Breast epithelium (tissue), 3 donors: ENCODE results near the gene CYSTM1.

Experiments
- POLR2A ChIP-seq: fragments of 450-650 bp; IDR thresholded peaks from one replicate; pipeline ENCODE4 v1.6.1; 2016; ENCODE audit warnings: antibody characterized with exemption, mild to moderate bottlenecking, moderate library complexity
- POLR2AphosphoS5 ChIP-seq, 3 donors: sonication (generic); formaldehyde crosslinking; IDR thresholded peaks; one replicate each; pipeline ENCODE4 v1.6.1; 2017; ENCODE audit warnings: antibody characterized with exemption in 3 of 3
- TF ChIP-seq, protein P1 (sequence below), 3 donors: fragments of 450-650 bp; IDR thresholded peaks; one replicate each; pipeline ENCODE4 v1.5.1; 2016 to 2017; ENCODE audit warnings: antibody characterized with exemption in 3 of 3, mild to moderate bottlenecking in 3 of 3, moderate library complexity in 3 of 3

DNA sequence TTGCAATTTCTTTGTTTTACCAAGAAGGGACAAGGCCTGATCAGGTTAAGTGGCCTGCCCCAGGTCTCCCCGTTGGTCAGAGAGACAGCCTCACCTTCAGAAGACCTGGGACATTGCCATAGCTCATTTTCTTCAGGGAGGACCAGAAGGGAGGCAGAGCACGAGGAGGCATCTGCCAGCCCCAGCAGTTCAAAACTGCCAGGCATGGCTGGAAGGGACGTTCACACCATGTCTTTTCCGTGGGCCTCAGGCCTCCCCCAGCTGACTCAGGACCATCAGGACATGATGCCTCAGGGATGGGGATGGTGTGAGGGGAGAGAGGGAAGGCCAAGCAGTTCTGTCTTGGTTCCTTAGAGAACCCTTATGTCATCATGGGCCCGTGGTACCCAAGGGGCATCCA is 32.7 kb upstream of the CYSTM1 start:
- TF ChIP-seq, protein P1, sequence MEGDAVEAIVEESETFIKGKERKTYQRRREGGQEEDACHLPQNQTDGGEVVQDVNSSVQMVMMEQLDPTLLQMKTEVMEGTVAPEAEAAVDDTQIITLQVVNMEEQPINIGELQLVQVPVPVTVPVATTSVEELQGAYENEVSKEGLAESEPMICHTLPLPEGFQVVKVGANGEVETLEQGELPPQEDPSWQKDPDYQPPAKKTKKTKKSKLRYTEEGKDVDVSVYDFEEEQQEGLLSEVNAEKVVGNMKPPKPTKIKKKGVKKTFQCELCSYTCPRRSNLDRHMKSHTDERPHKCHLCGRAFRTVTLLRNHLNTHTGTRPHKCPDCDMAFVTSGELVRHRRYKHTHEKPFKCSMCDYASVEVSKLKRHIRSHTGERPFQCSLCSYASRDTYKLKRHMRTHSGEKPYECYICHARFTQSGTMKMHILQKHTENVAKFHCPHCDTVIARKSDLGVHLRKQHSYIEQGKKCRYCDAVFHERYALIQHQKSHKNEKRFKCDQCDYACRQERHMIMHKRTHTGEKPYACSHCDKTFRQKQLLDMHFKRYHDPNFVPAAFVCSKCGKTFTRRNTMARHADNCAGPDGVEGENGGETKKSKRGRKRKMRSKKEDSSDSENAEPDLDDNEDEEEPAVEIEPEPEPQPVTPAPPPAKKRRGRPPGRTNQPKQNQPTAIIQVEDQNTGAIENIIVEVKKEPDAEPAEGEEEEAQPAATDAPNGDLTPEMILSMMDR (IDR thresholded peaks at IDR 0.05) = no peak
- TF ChIP-seq POLR2AphosphoS5 (IDR thresholded peaks at IDR 0.05) (no peak), POLR2A (no peak)
